ENCODE data around the gene MACC1. TPM values are rescaled to one million over a fixed set of nuclear protein-coding genes. Genes with fewer than 3 reads are reported as not detected.

The MACC1 gene
- total RNA-seq, 2 donors from 2014 or later = 0.14 to 0.56 TPM

DNA sequence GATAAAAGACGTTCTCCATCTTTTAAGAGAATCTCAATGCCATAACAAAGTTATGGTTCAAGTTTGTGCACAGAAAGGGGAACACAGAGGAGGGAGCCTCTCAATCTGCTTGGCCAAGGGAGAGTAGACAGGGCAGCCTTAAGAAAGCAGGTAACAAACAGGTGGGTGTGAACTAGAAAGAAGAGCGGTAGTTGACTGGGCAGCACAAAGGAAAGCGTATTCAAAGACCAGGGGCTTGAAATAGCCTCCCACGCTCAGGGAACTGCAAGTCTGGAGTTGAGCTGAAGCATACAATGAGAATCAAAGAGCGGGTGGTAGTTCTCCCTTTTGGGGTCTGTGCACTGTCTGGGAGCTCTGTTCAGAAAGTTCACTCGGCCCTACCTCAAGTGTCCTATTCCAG lies 18.9 kb upstream of the MACC1 start:
- Histone ChIP-seq H3K4me1 (ENCODE audit: control insufficient read depth in 1 of 2, low read depth in 2 of 2) (no peaks in the 10 kb centered on the region), H3K27ac (no peak overlapping the region), H3K9me3 (no peaks in the 10 kb centered on the region), H3K27me3 (replicated peaks; ENCODE audit: insufficient read depth) (no peaks in the 10 kb centered on the region), H3K4me3 (no peak overlapping the region), H3K36me3 (no peaks in the 10 kb centered on the region)
- DNase-seq (ENCODE audit: low spot score) (no peak), ATAC-seq (ENCODE audit: insufficient number of reproducible peaks, low FRiP score, low read depth) (no peak)
- TF ChIP-seq CTCF (IDR thresholded peaks at IDR 0.05) = no peak

DNA sequence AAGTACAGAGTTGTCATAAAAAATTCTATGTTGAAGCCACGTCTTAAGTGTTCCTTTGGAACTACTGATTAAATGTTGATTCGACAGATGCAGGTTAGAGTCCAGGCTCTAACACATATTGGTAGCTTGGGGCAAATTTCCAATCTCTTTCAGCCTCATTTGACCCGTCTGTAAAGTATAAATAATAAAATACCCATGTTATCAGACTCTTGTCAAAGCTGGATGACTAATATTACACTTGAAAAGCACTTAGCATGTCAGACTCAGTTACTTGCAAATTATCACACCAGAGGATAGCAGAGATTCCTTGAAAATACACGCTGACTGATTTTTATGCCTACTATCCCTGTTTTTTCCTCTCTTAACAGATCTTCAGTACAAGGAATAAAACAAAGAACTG lies 18.1 kb upstream of the MACC1 start:
- H3K4me3 ChIP-seq = no peak overlapping the region

DNA sequence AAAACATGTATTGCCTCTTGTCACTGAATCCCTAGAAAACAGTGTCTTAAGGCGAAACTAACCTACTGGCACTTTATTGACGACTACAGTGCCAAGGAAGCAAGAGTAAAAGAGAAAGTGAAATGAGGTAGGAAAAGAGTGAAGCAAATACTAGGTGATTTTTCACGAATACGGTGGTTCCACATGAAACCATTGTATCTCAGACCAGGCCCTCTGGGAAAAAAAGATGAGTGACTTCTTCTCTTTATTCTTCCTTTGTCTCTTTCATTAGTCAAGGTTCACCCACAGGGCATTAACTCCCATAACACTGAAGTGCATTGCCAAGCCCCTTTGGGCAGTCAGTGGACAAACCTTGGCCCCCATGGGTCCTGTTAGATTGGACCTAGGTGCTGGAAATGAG lies 16.2 kb upstream of the MACC1 start:
- DNase-seq (ENCODE audit: low spot score) (no peak), ATAC-seq (ENCODE audit: insufficient number of reproducible peaks, low FRiP score, low read depth) (no peak)
- Histone ChIP-seq H3K27me3 (replicated peaks; ENCODE audit: insufficient read depth) (no peaks in the 10 kb centered on the region), H3K4me3 (no peak overlapping the region), H3K4me1 (ENCODE audit: control insufficient read depth in 1 of 2, low read depth in 2 of 2) (no peaks in the 10 kb centered on the region), H3K27ac (no peak overlapping the region), H3K36me3 (no peaks in the 10 kb centered on the region), H3K9me3 (no peaks in the 10 kb centered on the region)
- TF ChIP-seq CTCF (IDR thresholded peaks at IDR 0.05) = no peak

More for the DNA sequence above, 18.1 kb upstream of the MACC1 start:
- Histone ChIP-seq H3K9me3 (no peaks in the 10 kb centered on the region), H3K36me3 (no peaks in the 10 kb centered on the region), H3K4me1 (ENCODE audit: control insufficient read depth in 1 of 2, low read depth in 2 of 2) (no peaks in the 10 kb centered on the region), H3K27me3 (replicated peaks; ENCODE audit: insufficient read depth) (no peaks in the 10 kb centered on the region), H3K27ac (no peak overlapping the region)
- no peak for DNase-seq (ENCODE audit: low spot score)
- no peak for ATAC-seq (ENCODE audit: insufficient number of reproducible peaks, low FRiP score, low read depth)
- no peak for TF ChIP-seq CTCF (IDR thresholded peaks at IDR 0.05)

DNA sequence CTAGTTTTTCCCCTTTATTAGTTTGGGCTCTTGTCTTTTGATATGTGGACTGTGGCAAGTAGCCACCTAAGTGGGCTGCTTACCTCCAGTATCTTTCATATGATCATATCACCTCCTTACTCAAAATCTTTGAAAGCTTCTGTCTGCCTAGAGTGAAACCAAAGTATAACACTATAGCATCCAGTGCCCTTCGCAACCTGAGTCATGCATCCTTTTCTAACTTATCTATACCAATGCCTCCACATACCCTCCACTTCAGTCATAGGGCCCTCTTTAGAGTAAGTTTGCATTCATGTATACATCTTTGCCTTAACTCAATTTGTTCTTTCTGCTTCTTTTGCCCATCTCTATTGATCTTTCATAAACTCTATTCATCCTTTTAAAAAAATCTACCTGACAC lies 15.7 kb upstream of the MACC1 start:
- Histone ChIP-seq H3K36me3 (no peaks in the 10 kb centered on the region), H3K4me1 (ENCODE audit: control insufficient read depth in 1 of 2, low read depth in 2 of 2) (no peaks in the 10 kb centered on the region), H3K4me3 (no peak overlapping the region), H3K27ac (no peak overlapping the region), H3K9me3 (no peaks in the 10 kb centered on the region), H3K27me3 (replicated peaks; ENCODE audit: insufficient read depth) (no peaks in the 10 kb centered on the region)
- ATAC-seq (ENCODE audit: insufficient number of reproducible peaks, low FRiP score, low read depth) = no peak
- TF ChIP-seq CTCF (IDR thresholded peaks at IDR 0.05) = no peak
- DNase-seq (ENCODE audit: low spot score) = no peak

- no peak overlapping the region for H3K27ac ChIP-seq
- no peaks in the 10 kb centered on the region for H3K36me3 ChIP-seq
- TF ChIP-seq CTCF (IDR thresholded peaks at IDR 0.05) = no peak
- no peaks in the 10 kb centered on the region for H3K27me3 ChIP-seq (replicated peaks; ENCODE audit: insufficient read depth)
- no peak for ATAC-seq (ENCODE audit: insufficient number of reproducible peaks, low FRiP score, low read depth)
- no peak for DNase-seq (ENCODE audit: low spot score)
- no peaks in the 10 kb centered on the region for H3K9me3 ChIP-seq
- no peak overlapping the region for H3K4me3 ChIP-seq
- no peaks in the 10 kb centered on the region for H3K4me1 ChIP-seq (ENCODE audit: control insufficient read depth in 1 of 2, low read depth in 2 of 2)
Observed at GRCh38 chr7:20229646-20230500, 12.7 kb upstream of the MACC1 start.
